DND-41 (cell line): ENCODE results near the gene RASGRP4.
"Not testable (repeated sequence)": the region's sequence is repeated elsewhere in the genome, so short reads cannot be mapped to it uniquely, and the experiment has no call there.

Experiments
- ATAC-seq: fragments of 200-7000 bp; cut with Tn5 transposase; 3 replicates; pipeline ENCODE4 v1.9.1; 2021; ENCODE audit warnings: low read depth; ENCODE audit not compliant: insufficient read depth
- DNase-seq: peaks from one replicate; pipeline ENCODE4 v3.0.0-alpha.2; 2020
- H2AFZ ChIP-seq: 2 replicates; pipeline ENCODE4 v1.6.0; 2012; ENCODE audit warnings: low read depth, low read length
- H3K27ac ChIP-seq: 2 replicates; pipeline ENCODE4 v1.5.1; 2012; ENCODE audit warnings: low read length, inconsistent platforms
- H3K27me3 ChIP-seq: fragments of 200-600 bp; sonication (generic); 2 replicates; pipeline ENCODE4 v1.6.0; 2012; ENCODE audit warnings: low read length, mild to moderate bottlenecking, inconsistent platforms; ENCODE audit not compliant: insufficient read depth, poor library complexity
- H3K36me3 ChIP-seq: 2 replicates; pipeline ENCODE4 v1.5.1; 2012; ENCODE audit warnings: low read length, inconsistent platforms; ENCODE audit not compliant: insufficient read depth
- H3K4me1 ChIP-seq: 2 replicates; pipeline ENCODE4 v1.5.1; 2012; ENCODE audit warnings: mild to moderate bottlenecking, low read length; ENCODE audit not compliant: insufficient read depth
- H3K4me2 ChIP-seq: 2 replicates; pipeline ENCODE4 v1.6.0; 2012; ENCODE audit warnings: mild to moderate bottlenecking, moderate library complexity, low read length, inconsistent platforms; ENCODE audit not compliant: insufficient read depth
- H3K4me3 ChIP-seq, 2 experiments: fragments of 200-600 bp in 1 of 2; shearing (Covaris generic) in 1 of 2; 2 replicates each; pipeline ENCODE4 v1.5.1; 2012 to 2016; ENCODE audit warnings: inconsistent platforms in 2 of 2, low read length in 2 of 2, mild to moderate bottlenecking in 2 of 2, low read depth in 1 of 2, moderate library complexity in 1 of 2
- H3K79me2 ChIP-seq: 2 replicates; pipeline ENCODE4 v1.6.0; 2012; ENCODE audit warnings: low read length, inconsistent platforms; ENCODE audit not compliant: insufficient read depth
- H3K9ac ChIP-seq: 2 replicates; pipeline ENCODE4 v1.6.0; 2012; ENCODE audit warnings: low read depth, mild to moderate bottlenecking, inconsistent platforms, low read length, moderate library complexity
- H3K9me3 ChIP-seq: 2 replicates; pipeline ENCODE4 v1.5.1; 2012; ENCODE audit warnings: low read length, moderate library complexity, mild to moderate bottlenecking, inconsistent platforms; ENCODE audit not compliant: insufficient read depth, severe bottlenecking
- H4K20me1 ChIP-seq: 2 replicates; pipeline ENCODE4 v1.6.0; 2012; ENCODE audit warnings: low read length; ENCODE audit not compliant: insufficient read depth
- CTCF ChIP-seq: IDR thresholded peaks from 2 replicates; pipeline ENCODE4 v1.5.1; 2012; ENCODE audit warnings: borderline replicate concordance, low read length, moderate library complexity, mild to moderate bottlenecking; ENCODE audit not compliant: poor library complexity, severe bottlenecking; ENCODE audit errors: extremely low read depth
- EZH2 ChIP-seq: IDR thresholded peaks from 3 replicates; pipeline ENCODE4 v1.6.1; 2012; ENCODE audit warnings: borderline replicate concordance, low read depth, mild to moderate bottlenecking, moderate library complexity, low read length, inconsistent platforms; ENCODE audit not compliant: severe bottlenecking

The RASGRP4 gene

GRCh38 chr19:38369584-38369983 lies 56.4 kb downstream of the RASGRP4 start:
- H4K20me1 ChIP-seq: no peaks in the 10 kb centered on the region; the same call in 1 of the 2 replicates
- peaks cover 3% of the 10 kb centered on the region for H3K9me3 ChIP-seq
- no peak overlapping the region for H3K4me2 ChIP-seq
- no peak overlapping the region for H3K4me3 ChIP-seq
- no peak overlapping the region for H2AFZ ChIP-seq
- no peak overlapping the region for H3K27ac ChIP-seq
- H3K9ac ChIP-seq: no peak overlapping the region
- no peaks in the 10 kb centered on the region for H3K36me3 ChIP-seq
- H3K27me3 ChIP-seq: no peaks in the 10 kb centered on the region
- no peak for ATAC-seq
- peaks cover 7% of the 10 kb centered on the region for H3K4me1 ChIP-seq
- H3K79me2 ChIP-seq: no peaks in the 10 kb centered on the region; the same call in 1 of the 2 replicates
- no peak for TF ChIP-seq CTCF
- no peak for TF ChIP-seq EZH2
- DNase-seq: no peak

GRCh38 chr19:38367041-38367440 lies 59.0 kb downstream of the RASGRP4 start:
- no peaks in the 10 kb centered on the region for H3K27me3 ChIP-seq
- DNase-seq (no peak), ATAC-seq (no peak)
- no peaks in the 10 kb centered on the region for H3K79me2 ChIP-seq
- TF ChIP-seq EZH2 (no peak), CTCF (no peak)
- H3K4me1 ChIP-seq: no peaks in the 10 kb centered on the region
- no peak overlapping the region for H2AFZ ChIP-seq
- H3K27ac ChIP-seq: no peak overlapping the region
- H3K9me3 ChIP-seq: peaks cover 4% of the 10 kb centered on the region
- no peak overlapping the region for H3K9ac ChIP-seq
- no peaks in the 10 kb centered on the region for H3K36me3 ChIP-seq
- H4K20me1 ChIP-seq: no peaks in the 10 kb centered on the region; the same call in 1 of the 2 replicates
- H3K4me2 ChIP-seq: no peak overlapping the region
- H3K4me3 ChIP-seq: no peak overlapping the region

GRCh38 chr19:38362946-38363688 lies 62.9 kb downstream of the RASGRP4 start:
- H4K20me1 ChIP-seq, H3K4me3 ChIP-seq, H3K36me3 ChIP-seq, H3K79me2 ChIP-seq, H2AFZ ChIP-seq, H3K9ac ChIP-seq, H3K27me3 ChIP-seq, H3K27ac ChIP-seq, H3K9me3 ChIP-seq, ATAC-seq, H3K4me1 ChIP-seq, DNase-seq, H3K4me2 ChIP-seq: not testable (repeated sequence)

- H3K27ac ChIP-seq: no peak overlapping the region
- peaks cover 4% of the 10 kb centered on the region for H3K27me3 ChIP-seq
- DNase-seq: no peak
- H2AFZ ChIP-seq: no peak overlapping the region
- no peak overlapping the region for H3K9ac ChIP-seq
- no peaks in the 10 kb centered on the region for H3K79me2 ChIP-seq
- H3K4me3 ChIP-seq: no peak overlapping the region
- no peak for ATAC-seq
- no peaks in the 10 kb centered on the region; the same call in 1 of the 2 replicates for H4K20me1 ChIP-seq
- H3K4me2 ChIP-seq: no peak overlapping the region
- no peaks in the 10 kb centered on the region for H3K4me1 ChIP-seq
- H3K9me3 ChIP-seq: peaks cover 4% of the 10 kb centered on the region
- no peaks in the 10 kb centered on the region for H3K36me3 ChIP-seq
- TF ChIP-seq CTCF (no peak), EZH2 (no peak)
Measured at GRCh38 chr19:38362076-38362945, 63.7 kb downstream of the RASGRP4 start.
